Measurements from ENCODE around the gene CST5.

CST5 gene

GRCh38 chr20:23856226-23856625, 23.3 kb downstream of the CST5 start:
- no peak for ATAC-seq
- no peak for TF ChIP-seq CSDC2 (CRISPR knock-in tag; IDR thresholded peaks at IDR 0.05)
- no peak for TF ChIP-seq ZNF8 (CRISPR knock-in tag; IDR thresholded peaks at IDR 0.05)
- no peak for TF ChIP-seq PPARA (CRISPR knock-in tag; IDR thresholded peaks at IDR 0.05; ENCODE audit: borderline replicate concordance)
- no peak for TF ChIP-seq SNAI2 (CRISPR knock-in tag; IDR thresholded peaks at IDR 0.05)

GRCh38 chr20:23841693-23842092, 37.9 kb downstream of the CST5 start:
- ATAC-seq = no peak
- TF ChIP-seq BACH2 (CRISPR knock-in tag; IDR thresholded peaks at IDR 0.05; ENCODE audit: borderline replicate concordance) (no peak), ZC3H10 (CRISPR knock-in tag; IDR thresholded peaks at IDR 0.05) (no peak), PPARA (CRISPR knock-in tag; IDR thresholded peaks at IDR 0.05; ENCODE audit: borderline replicate concordance) (no peak), CREB5 (CRISPR knock-in tag; IDR thresholded peaks at IDR 0.05; ENCODE audit: low read depth) (no peak), ZNF70 (CRISPR knock-in tag; IDR thresholded peaks at IDR 0.05) (no peak), ESRRG (CRISPR knock-in tag; IDR thresholded peaks at IDR 0.05) (no peak), ZNF565 (CRISPR knock-in tag; conservative IDR thresholded peaks at IDR 0.05; ENCODE audit: low read depth) (no peak), OSR1 (CRISPR knock-in tag; IDR thresholded peaks at IDR 0.05) (no peak), RARB (CRISPR knock-in tag; IDR thresholded peaks at IDR 0.05) (no peak), SNAI2 (CRISPR knock-in tag; IDR thresholded peaks at IDR 0.05) (no peak), GLIS3 (CRISPR knock-in tag; IDR thresholded peaks at IDR 0.05) (no peak)
- TF ChIP-seq, protein P1, sequence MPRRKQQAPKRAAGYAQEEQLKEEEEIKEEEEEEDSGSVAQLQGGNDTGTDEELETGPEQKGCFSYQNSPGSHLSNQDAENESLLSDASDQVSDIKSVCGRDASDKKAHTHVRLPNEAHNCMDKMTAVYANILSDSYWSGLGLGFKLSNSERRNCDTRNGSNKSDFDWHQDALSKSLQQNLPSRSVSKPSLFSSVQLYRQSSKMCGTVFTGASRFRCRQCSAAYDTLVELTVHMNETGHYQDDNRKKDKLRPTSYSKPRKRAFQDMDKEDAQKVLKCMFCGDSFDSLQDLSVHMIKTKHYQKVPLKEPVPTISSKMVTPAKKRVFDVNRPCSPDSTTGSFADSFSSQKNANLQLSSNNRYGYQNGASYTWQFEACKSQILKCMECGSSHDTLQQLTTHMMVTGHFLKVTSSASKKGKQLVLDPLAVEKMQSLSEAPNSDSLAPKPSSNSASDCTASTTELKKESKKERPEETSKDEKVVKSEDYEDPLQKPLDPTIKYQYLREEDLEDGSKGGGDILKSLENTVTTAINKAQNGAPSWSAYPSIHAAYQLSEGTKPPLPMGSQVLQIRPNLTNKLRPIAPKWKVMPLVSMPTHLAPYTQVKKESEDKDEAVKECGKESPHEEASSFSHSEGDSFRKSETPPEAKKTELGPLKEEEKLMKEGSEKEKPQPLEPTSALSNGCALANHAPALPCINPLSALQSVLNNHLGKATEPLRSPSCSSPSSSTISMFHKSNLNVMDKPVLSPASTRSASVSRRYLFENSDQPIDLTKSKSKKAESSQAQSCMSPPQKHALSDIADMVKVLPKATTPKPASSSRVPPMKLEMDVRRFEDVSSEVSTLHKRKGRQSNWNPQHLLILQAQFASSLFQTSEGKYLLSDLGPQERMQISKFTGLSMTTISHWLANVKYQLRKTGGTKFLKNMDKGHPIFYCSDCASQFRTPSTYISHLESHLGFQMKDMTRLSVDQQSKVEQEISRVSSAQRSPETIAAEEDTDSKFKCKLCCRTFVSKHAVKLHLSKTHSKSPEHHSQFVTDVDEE (CRISPR knock-in tag; IDR thresholded peaks at IDR 0.05) = no peak
- TF ChIP-seq, protein P2, sequence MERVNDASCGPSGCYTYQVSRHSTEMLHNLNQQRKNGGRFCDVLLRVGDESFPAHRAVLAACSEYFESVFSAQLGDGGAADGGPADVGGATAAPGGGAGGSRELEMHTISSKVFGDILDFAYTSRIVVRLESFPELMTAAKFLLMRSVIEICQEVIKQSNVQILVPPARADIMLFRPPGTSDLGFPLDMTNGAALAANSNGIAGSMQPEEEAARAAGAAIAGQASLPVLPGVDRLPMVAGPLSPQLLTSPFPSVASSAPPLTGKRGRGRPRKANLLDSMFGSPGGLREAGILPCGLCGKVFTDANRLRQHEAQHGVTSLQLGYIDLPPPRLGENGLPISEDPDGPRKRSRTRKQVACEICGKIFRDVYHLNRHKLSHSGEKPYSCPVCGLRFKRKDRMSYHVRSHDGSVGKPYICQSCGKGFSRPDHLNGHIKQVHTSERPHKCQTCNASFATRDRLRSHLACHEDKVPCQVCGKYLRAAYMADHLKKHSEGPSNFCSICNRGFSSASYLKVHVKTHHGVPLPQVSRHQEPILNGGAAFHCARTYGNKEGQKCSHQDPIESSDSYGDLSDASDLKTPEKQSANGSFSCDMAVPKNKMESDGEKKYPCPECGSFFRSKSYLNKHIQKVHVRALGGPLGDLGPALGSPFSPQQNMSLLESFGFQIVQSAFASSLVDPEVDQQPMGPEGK (CRISPR knock-in tag; IDR thresholded peaks at IDR 0.05; ENCODE audit: borderline replicate concordance) = no peak

GRCh38 chr20:23835716-23836115, 43.8 kb downstream of the CST5 start:
- TF ChIP-seq CSDC2 (CRISPR knock-in tag; IDR thresholded peaks at IDR 0.05) (no peak), SNAI2 (CRISPR knock-in tag; IDR thresholded peaks at IDR 0.05) (no peak), ISL1 (CRISPR knock-in tag; IDR thresholded peaks at IDR 0.05) (no peak), ARNTL (CRISPR knock-in tag; IDR thresholded peaks at IDR 0.05; ENCODE audit: borderline replicate concordance, low read depth) (no peak), ESRRG (CRISPR knock-in tag; IDR thresholded peaks at IDR 0.05) (no peak), ZNF565 (CRISPR knock-in tag; conservative IDR thresholded peaks at IDR 0.05; ENCODE audit: low read depth) (no peak), ZFP30 (CRISPR knock-in tag; IDR thresholded peaks at IDR 0.05) (no peak), CREB5 (CRISPR knock-in tag; IDR thresholded peaks at IDR 0.05; ENCODE audit: low read depth) (no peak), TCF4 (CRISPR knock-in tag; IDR thresholded peaks at IDR 0.05; ENCODE audit: borderline replicate concordance) (no peak), BACH2 (CRISPR knock-in tag; IDR thresholded peaks at IDR 0.05; ENCODE audit: borderline replicate concordance) (no peak), ZFP3 (CRISPR knock-in tag; IDR thresholded peaks at IDR 0.05) (no peak)
- TF ChIP-seq, protein P1 (CRISPR knock-in tag; IDR thresholded peaks at IDR 0.05) = no peak
- TF ChIP-seq, protein P3, sequence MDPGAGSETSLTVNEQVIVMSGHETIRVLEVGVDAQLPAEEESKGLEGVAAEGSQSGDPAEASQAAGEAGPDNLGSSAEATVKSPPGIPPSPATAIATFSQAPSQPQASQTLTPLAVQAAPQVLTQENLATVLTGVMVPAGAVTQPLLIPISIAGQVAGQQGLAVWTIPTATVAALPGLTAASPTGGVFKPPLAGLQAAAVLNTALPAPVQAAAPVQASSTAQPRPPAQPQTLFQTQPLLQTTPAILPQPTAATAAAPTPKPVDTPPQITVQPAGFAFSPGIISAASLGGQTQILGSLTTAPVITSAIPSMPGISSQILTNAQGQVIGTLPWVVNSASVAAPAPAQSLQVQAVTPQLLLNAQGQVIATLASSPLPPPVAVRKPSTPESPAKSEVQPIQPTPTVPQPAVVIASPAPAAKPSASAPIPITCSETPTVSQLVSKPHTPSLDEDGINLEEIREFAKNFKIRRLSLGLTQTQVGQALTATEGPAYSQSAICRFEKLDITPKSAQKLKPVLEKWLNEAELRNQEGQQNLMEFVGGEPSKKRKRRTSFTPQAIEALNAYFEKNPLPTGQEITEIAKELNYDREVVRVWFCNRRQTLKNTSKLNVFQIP (CRISPR knock-in tag; IDR thresholded peaks at IDR 0.05; ENCODE audit: borderline replicate concordance, low read depth) = no peak
- TF ChIP-seq, protein P2 (CRISPR knock-in tag; IDR thresholded peaks at IDR 0.05; ENCODE audit: borderline replicate concordance) = no peak
- ATAC-seq = no peak

Data from SK-N-SH treated with all-trans-retinoic acid at 6 μM for 48 hours (cell line).